IMR-90 (cell line): Measurements from ENCODE around the gene SCAF1. TPM values are rescaled to one million over a fixed set of nuclear protein-coding genes. Genes with fewer than 3 reads are reported as not detected.

ENCODE experiments used
- ATAC-seq: fragments of 200-7000 bp; cut with Tn5 transposase; 2 replicates; pipeline ENCODE4 v1.9.1; 2020; ENCODE audit warnings: low read depth, mild to moderate bottlenecking, moderate library complexity
- BruUV-seq: library from RNA; stranded (reverse); fragments of 400-500 nt; replicated peaks from 2 replicates; lab custom pipeline; 2021; lab: Mats Ljungman, UMichigan
- CTCF ChIA-PET: fragments of 300-600 bp; formaldehyde crosslinking; extraction: SDS; loops from one replicate; lab custom pipeline; 2021; ENCODE audit warnings: antibody characterized with exemption; lab: Yijun Ruan, JAX
- POLR2A ChIA-PET: fragments of 300-600 bp; sonication (Branson Sonifier 250); formaldehyde crosslinking; loops from one replicate; lab custom pipeline; 2022; ENCODE audit warnings: antibody characterized with exemption; ENCODE audit not compliant: unreplicated experiment; lab: Charles Lee
- DNase-seq: peaks from one replicate; pipeline ENCODE4 v3.0.0; 2013
- H2AFZ ChIP-seq: replicated peaks from 2 replicates; pipeline ENCODE3; 2013; ENCODE audit warnings: low read length, mild to moderate bottlenecking; ENCODE audit not compliant: poor library complexity
- H2AK5ac ChIP-seq: 2 replicates; pipeline ENCODE4 v1.6.1; 2013; ENCODE audit warnings: low read depth, low read length, inconsistent platforms
- H2AK9ac ChIP-seq: replicated peaks from 2 replicates; pipeline ENCODE3; 2013; ENCODE audit warnings: mild to moderate bottlenecking, low read depth, low read length, moderate library complexity; ENCODE audit not compliant: poor library complexity
- H2BK120ac ChIP-seq: 2 replicates; pipeline ENCODE4 v1.6.1; 2013; ENCODE audit warnings: low read depth, low read length, inconsistent platforms
- H2BK15ac ChIP-seq: 3 replicates; pipeline ENCODE4 v1.6.1; 2013; ENCODE audit warnings: low read depth, low read length, inconsistent platforms
- H2BK20ac ChIP-seq: 2 replicates; pipeline ENCODE4 v1.6.1; 2013; ENCODE audit warnings: low read depth, mild to moderate bottlenecking, inconsistent platforms, low read length, moderate library complexity
- H2BK5ac ChIP-seq: 2 replicates; pipeline ENCODE4 v1.6.1; 2013; ENCODE audit warnings: mild to moderate bottlenecking, low read depth, low read length, inconsistent platforms; ENCODE audit not compliant: poor library complexity, severe bottlenecking
- H3K14ac ChIP-seq: replicated peaks from 2 replicates; pipeline ENCODE4 v1.6.1; 2013; ENCODE audit warnings: low read depth, low read length, inconsistent platforms
- H3K18ac ChIP-seq: 2 replicates; pipeline ENCODE4 v1.6.1; 2013; ENCODE audit warnings: low read depth, low read length, control low read depth
- H3K23ac ChIP-seq: 2 replicates; pipeline ENCODE4 v1.6.1; 2013; ENCODE audit warnings: low read depth, low read length, inconsistent platforms
- H3K27ac ChIP-seq: 2 replicates; pipeline ENCODE4 v1.5.1; 2013; ENCODE audit warnings: mild to moderate bottlenecking, control low read depth, low read length; ENCODE audit not compliant: insufficient read depth
- H3K27me3 ChIP-seq: 2 replicates; pipeline ENCODE4 v1.6.1; 2013; ENCODE audit warnings: low read length; ENCODE audit not compliant: control insufficient read depth, insufficient read depth
- H3K36me3 ChIP-seq: 2 replicates; pipeline ENCODE4 v1.6.1; 2013; ENCODE audit warnings: low read length, mixed read lengths; ENCODE audit not compliant: control insufficient read depth, insufficient read depth
- H3K4ac ChIP-seq: 2 replicates; pipeline ENCODE4 v1.6.1; 2013; ENCODE audit warnings: low read depth, low read length, inconsistent platforms
- H3K4me1 ChIP-seq: 2 replicates; pipeline ENCODE4 v1.6.1; 2013; ENCODE audit warnings: low read length, mixed read lengths; ENCODE audit not compliant: control insufficient read depth, insufficient read depth
- H3K4me2 ChIP-seq: 2 replicates; pipeline ENCODE4 v1.6.1; 2013; ENCODE audit warnings: low read depth, mild to moderate bottlenecking, control low read depth, low read length, moderate library complexity
- H3K4me3 ChIP-seq: 2 replicates; pipeline ENCODE4 v1.5.1; 2013; ENCODE audit warnings: low read depth, mild to moderate bottlenecking, control low read depth, low read length, moderate library complexity; ENCODE audit not compliant: insufficient read depth
- H3K56ac ChIP-seq: 2 replicates; pipeline ENCODE4 v1.6.1; 2013; ENCODE audit warnings: low read length, inconsistent platforms; ENCODE audit not compliant: insufficient read depth; ENCODE audit errors: extremely low read depth
- H3K79me1 ChIP-seq, 2 experiments: 2 replicates each; pipeline ENCODE4 v1.6.1; 2013; ENCODE audit warnings: low read length in 2 of 2, inconsistent platforms in 1 of 2, low read depth in 1 of 2
- H3K9ac ChIP-seq: 2 replicates; pipeline ENCODE4 v1.6.1; 2013; ENCODE audit warnings: low read depth, low read length, control low read depth
- H3K9me1 ChIP-seq: 2 replicates; pipeline ENCODE4 v1.6.1; 2013; ENCODE audit warnings: low read length, inconsistent platforms; ENCODE audit not compliant: insufficient read depth
- H3K9me3 ChIP-seq: 2 replicates; pipeline ENCODE4 v1.6.1; 2013; ENCODE audit warnings: low read length; ENCODE audit not compliant: control insufficient read depth, insufficient read depth
- H4K20me1 ChIP-seq: 2 replicates; pipeline ENCODE4 v1.6.1; 2013; ENCODE audit warnings: low read length, inconsistent platforms; ENCODE audit not compliant: insufficient read depth
- H4K5ac ChIP-seq: 2 replicates; pipeline ENCODE4 v1.6.1; 2013; ENCODE audit warnings: mild to moderate bottlenecking, low read depth, low read length, control low read depth
- H4K8ac ChIP-seq, 2 experiments: 2 replicates each; pipeline ENCODE4 v1.6.1; 2013; ENCODE audit warnings: low read depth in 2 of 2, low read length in 2 of 2, control low read depth in 1 of 2, inconsistent platforms in 1 of 2
- H4K91ac ChIP-seq: 2 replicates; pipeline ENCODE4 v1.6.1; 2013; ENCODE audit warnings: low read depth, low read length, inconsistent platforms; ENCODE audit not compliant: insufficient read depth
- BHLHE40 ChIP-seq: fragments of 150-350 bp; IDR thresholded peaks from 2 replicates; pipeline ENCODE4 v1.6.1; 2016; ENCODE audit warnings: mild to moderate bottlenecking, low read depth, low read length
- FOS ChIP-seq: fragments of 150-350 bp; IDR thresholded peaks from 2 replicates; pipeline ENCODE4 v1.6.1; 2016; ENCODE audit warnings: low read depth, low read length
- RFX5 ChIP-seq: IDR thresholded peaks from 2 replicates; pipeline ENCODE4 v1.8.0; 2012; ENCODE audit warnings: low read depth, mild to moderate bottlenecking, low read length, moderate library complexity
- USF2 ChIP-seq: fragments of 150-350 bp; IDR thresholded peaks from 2 replicates; pipeline ENCODE4 v1.6.1; 2017; ENCODE audit warnings: mild to moderate bottlenecking, antibody characterized with exemption, low read length, low read depth
- WGBS, 2 experiments: methylation state at CpG; one replicate each; pipeline versions ENCODE4 v1.1.5 to v1.1.7; 2013; ENCODE audit warnings: missing lambda C conversion rate in 2 of 2; ENCODE audit not compliant: insufficient read length in 1 of 2; ENCODE audit errors: extremely low coverage in 2 of 2; 5-methylcytosine and 5-hydroxymethylcytosine counted together
- dilution Hi-C: fragments of 300-500 bp; cut with HindIII; formaldehyde crosslinking; loops from one replicate; pipeline ENCODE4 v1.14.3; 2018; ENCODE audit warnings: low sequenced_read_pairs; ENCODE audit not compliant: unreplicated experiment
- in situ Hi-C: fragments of 300-500 bp; cut with MboI; formaldehyde crosslinking; loops from 3 replicates; pipeline ENCODE4 v1.14.3; 2019; ENCODE audit warnings: low sequenced_read_pairs, inconsistent platforms, mixed read lengths
- intact Hi-C: fragments of 100-400 bp; cut with micrococcal nuclease; formaldehyde crosslinking; loops from 2 replicates; pipeline ENCODE4 v1.10.0; 2022
- polyA plus RNA-seq, 3 experiments: library from polyadenylated mRNA; depleted of rRNA; stranded (reverse); fragments of >200 nt; gene quantifications; 2 replicates each; pipeline ENCODE4 v1.2.3, GENCODE V29; 2012; ENCODE audit warnings: low replicate concordance in 1 of 3
- total RNA-seq: library from RNA; depleted of rRNA; stranded (reverse); fragments of >200 nt; gene quantifications from 2 replicates; pipeline ENCODE4 v1.2.3, GENCODE V29; 2012

SCAF1 gene
- total and polyA plus RNA-seq, 2 of the 4 experiments (the other 2 are of a cell fraction) = 2.2 to 14.8 TPM

GRCh38 chr19:49593233-49594113, 48.5 kb upstream of the SCAF1 start:
- Histone ChIP-seq H3K27me3 (no peaks in the 10 kb centered on the region), H3K27ac (peak overlapping the region; percentile 12; the same call in 1 of the 2 replicates)
- intact Hi-C loops = loop anchor here (5.0 kb wide), 1 partner anchor 84 kb away; the partner anchor contains the start of gene PRMT1

More at GRCh38 chr19:49593233-49594113, 48.5 kb upstream of the SCAF1 start:
- Histone ChIP-seq H2AK9ac (peak overlapping the region; percentile 38), H3K4ac (no peak overlapping the region; the same call in 1 of the 2 replicates), H4K91ac (no peak overlapping the region), H3K9me3 (no peaks in the 10 kb centered on the region), H3K79me1 (peaks cover 8 to 29% of the 10 kb centered on the region in 2 experiments; a peak in 3 of 4 replicates), H2BK5ac (peak overlapping the region; percentile 17), H3K14ac (no peak overlapping the region), H2BK20ac (no peak overlapping the region), H3K4me1 (peaks cover 7% of the 10 kb centered on the region; the same call in 1 of the 2 replicates), H2BK120ac (no peak overlapping the region), H2AFZ (peak overlapping the region; percentile 86), H2BK15ac (no peak overlapping the region), H3K56ac (no peak overlapping the region), H4K8ac (peak overlapping the region in 1 of 2 experiments; percentile 68; a peak in 1 of 4 replicates), H4K5ac (no peak overlapping the region), H3K4me2 (peak overlapping the region; percentile 91), H3K4me3 (peak overlapping the region; percentile 97), H3K9me1 (no peaks in the 10 kb centered on the region), H3K36me3 (peaks cover 31% of the 10 kb centered on the region), H3K18ac (no peak overlapping the region), H3K23ac (no peak overlapping the region), H4K20me1 (peaks cover 31% of the 10 kb centered on the region), H2AK5ac (peak overlapping the region; percentile 71; the same call in 1 of the 2 replicates), H3K9ac (peak overlapping the region; percentile 94; the same call in 1 of the 2 replicates)
- ATAC-seq (peak; percentile 69), DNase-seq (peak; percentile 89)
- 6% methylated on average over 14 of the region's 27 CpGs; no CpG with 5 or more reads in 1 of the 2 experiments for WGBS, 2 experiments
- BruUV-seq = no TSS peak
- TF ChIP-seq BHLHE40 (peak; percentile 57; the same call in 1 of the 2 replicates), FOS (0 out of 2 replicates have a peak, but pooled peaks have one; percentile 35), RFX5 (no peak), USF2 (peak; percentile 73)
- in situ Hi-C loops = no loop called here
- ChIA-PET POLR2A (no interaction called here), CTCF (interaction anchor here (0.7 kb wide), 1 partner anchor 29 kb away, joined by 3 read pairs; no protein-coding TSS in a partner anchor)
- dilution Hi-C loops = no loop called here
